ENCODE results near the gene ZNF33A. TPM values are rescaled to one million over a fixed set of nuclear protein-coding genes. Genes with fewer than 3 reads are reported as not detected.
"Not testable (repeated sequence)": the region's sequence is repeated elsewhere in the genome, so short reads cannot be mapped to it uniquely, and the experiment has no call there.

ZNF33A gene
- polyA plus RNA-seq (ENCODE audit: insufficient read length in 12 of 12): 10 to 100 TPM in 11 of 12 donors, not detected in 1; 15.1 to 31.6 (median 21.3) TPM
- long read RNA-seq, donor 1, full-length matches to known transcripts: 10 of 10 reads
- long read RNA-seq, donor 1, partial matches to known transcripts: 0 of 10 reads
- long read RNA-seq, donor 1, other reads (novel, unspliced or antisense): 0 of 10 reads
- long read RNA-seq, donor 2, transcript ZNF33A-203 (5 exons, 3,994 nt): major isoform, 5 of 6 reads
- long read RNA-seq, donor 2, partial matches to known transcripts: 0 of 6 reads
- long read RNA-seq, donor 2, other reads (novel, unspliced or antisense): 0 of 6 reads
- long read RNA-seq, donor 3, partial matches to known transcripts: 0 of 3 reads
- long read RNA-seq, donor 3, other reads (novel, unspliced or antisense): 0 of 3 reads
- long read RNA-seq, donor 4, partial matches to known transcripts: 0 of 1 reads
- long read RNA-seq, donor 4, other reads (novel, unspliced or antisense): 0 of 1 reads
- long read RNA-seq, donor 5: 0 reads
- long read RNA-seq, donor 6, partial matches to known transcripts: 0 of 2 reads
- long read RNA-seq, donor 6, other reads (novel, unspliced or antisense): 0 of 2 reads
- long read RNA-seq, donor 7, full-length matches to known transcripts: 4 of 4 reads
- long read RNA-seq, donor 7, partial matches to known transcripts: 0 of 4 reads
- long read RNA-seq, donor 7, other reads (novel, unspliced or antisense): 0 of 4 reads
- long read RNA-seq, donor 8, full-length matches to known transcripts: 8 of 8 reads
- long read RNA-seq, donor 8, partial matches to known transcripts: 0 of 8 reads
- long read RNA-seq, donor 8, other reads (novel, unspliced or antisense): 0 of 8 reads
- long read RNA-seq, donor 9, partial matches to known transcripts: 0 of 2 reads
- long read RNA-seq, donor 9, other reads (novel, unspliced or antisense): 0 of 2 reads
- long read RNA-seq, donor 10, full-length matches to known transcripts: 7 of 7 reads
- long read RNA-seq, donor 10, partial matches to known transcripts: 0 of 7 reads
- long read RNA-seq, donor 10, other reads (novel, unspliced or antisense): 0 of 7 reads
- long read RNA-seq, donor 11, full-length matches to known transcripts: 7 of 7 reads
- long read RNA-seq, donor 11, partial matches to known transcripts: 0 of 7 reads
- long read RNA-seq, donor 11, other reads (novel, unspliced or antisense): 0 of 7 reads

- DNase-seq: peak; percentile 92
These were observed at the start of gene ZNF33A for GRCh38 chr10:38010119-38010903. Gene ZNF33A, plus strand, starts transcription at chr10:38010675. Its CDS starts 1,667 bp downstream, at chr10:38012342.

- DNase-seq: no peak
These were observed 45.5 kb upstream of the ZNF33A start for GRCh38 chr10:37965006-37965405.

GRCh38 chr10:37972396-37972795 lies 38.1 kb upstream of the ZNF33A start:
- DNase-seq: no peak

- DNase-seq: peak; percentile 53
These were observed 35.0 kb upstream of the ZNF33A start for GRCh38 chr10:37975401-37975991.

- DNase-seq: peak; percentile 99
These were observed 34.2 kb upstream of the ZNF33A start, which contains the start of gene ZNF25 for GRCh38 chr10:37976091-37976879. Gene ZNF25, minus strand, starts transcription at chr10:37976647. Its CDS starts 4,925 bp downstream, at chr10:37971722.

- no peak for DNase-seq
These were observed 33.6 kb upstream of the ZNF33A start for GRCh38 chr10:37976880-37977203.

- no peak for DNase-seq
These were observed 18.8 kb upstream of the ZNF33A start for GRCh38 chr10:37991655-37992054.

GRCh38 chr10:37992083-37992482 lies 18.4 kb upstream of the ZNF33A start:
- no peak for DNase-seq

GRCh38 chr10:37998920-37999319 lies 11.6 kb upstream of the ZNF33A start:
- not testable (repeated sequence) for DNase-seq

- not testable (repeated sequence) for DNase-seq
These were observed 10.0 kb upstream of the ZNF33A start for GRCh38 chr10:38000474-38000873.

GRCh38 chr10:38003026-38003425 lies 7.4 kb upstream of the ZNF33A start:
- no peak for DNase-seq

GRCh38 chr10:38003588-38003987 lies 6.9 kb upstream of the ZNF33A start:
- DNase-seq: no peak

GRCh38 chr10:38007551-38007950 lies 2.9 kb upstream of the ZNF33A start:
- no peak for DNase-seq

- no peak for DNase-seq
These were observed 2.5 kb upstream of the ZNF33A start for GRCh38 chr10:38007991-38008390.

- no peak for DNase-seq
These were observed 5.9 kb downstream of the ZNF33A start for GRCh38 chr10:38016354-38016753.

GRCh38 chr10:38019124-38019523 lies 8.6 kb downstream of the ZNF33A start:
- DNase-seq: not testable (repeated sequence)

- DNase-seq: no peak
These were observed 14.8 kb downstream of the ZNF33A start for GRCh38 chr10:38025283-38025682.

GRCh38 chr10:38027986-38028385 lies 17.5 kb downstream of the ZNF33A start:
- no peak for DNase-seq

- no peak for DNase-seq
These were observed 22.4 kb downstream of the ZNF33A start for GRCh38 chr10:38032886-38033285.

Data from muscle of arm (tissue), 14 donors.